IMR-90 (cell line): ENCODE results near the gene TSPO. TPM values are rescaled to one million over a fixed set of nuclear protein-coding genes. Genes with fewer than 3 reads are reported as not detected.

Experiments
- ATAC-seq: fragments of 200-7000 bp; cut with Tn5 transposase; 2 replicates; pipeline ENCODE4 v1.9.1; 2020; ENCODE audit warnings: low read depth, mild to moderate bottlenecking, moderate library complexity
- BruUV-seq: library from RNA; stranded (reverse); fragments of 400-500 nt; replicated peaks from 2 replicates; lab custom pipeline; 2021; lab: Mats Ljungman, UMichigan
- CTCF ChIA-PET: fragments of 300-600 bp; formaldehyde crosslinking; extraction: SDS; loops from one replicate; lab custom pipeline; 2021; ENCODE audit warnings: antibody characterized with exemption; lab: Yijun Ruan, JAX
- POLR2A ChIA-PET: fragments of 300-600 bp; sonication (Branson Sonifier 250); formaldehyde crosslinking; loops from one replicate; lab custom pipeline; 2022; ENCODE audit warnings: antibody characterized with exemption; ENCODE audit not compliant: unreplicated experiment; lab: Charles Lee
- DNase-seq: peaks from one replicate; pipeline ENCODE4 v3.0.0; 2013
- H2AFZ ChIP-seq: replicated peaks from 2 replicates; pipeline ENCODE3; 2013; ENCODE audit warnings: low read length, mild to moderate bottlenecking; ENCODE audit not compliant: poor library complexity
- H2AK5ac ChIP-seq: 2 replicates; pipeline ENCODE4 v1.6.1; 2013; ENCODE audit warnings: low read depth, low read length, inconsistent platforms
- H2AK9ac ChIP-seq: replicated peaks from 2 replicates; pipeline ENCODE3; 2013; ENCODE audit warnings: mild to moderate bottlenecking, low read depth, low read length, moderate library complexity; ENCODE audit not compliant: poor library complexity
- H2BK120ac ChIP-seq: 2 replicates; pipeline ENCODE4 v1.6.1; 2013; ENCODE audit warnings: low read depth, low read length, inconsistent platforms
- H2BK15ac ChIP-seq: 3 replicates; pipeline ENCODE4 v1.6.1; 2013; ENCODE audit warnings: low read depth, low read length, inconsistent platforms
- H2BK20ac ChIP-seq: 2 replicates; pipeline ENCODE4 v1.6.1; 2013; ENCODE audit warnings: low read depth, mild to moderate bottlenecking, inconsistent platforms, low read length, moderate library complexity
- H2BK5ac ChIP-seq: 2 replicates; pipeline ENCODE4 v1.6.1; 2013; ENCODE audit warnings: mild to moderate bottlenecking, low read depth, low read length, inconsistent platforms; ENCODE audit not compliant: poor library complexity, severe bottlenecking
- H3K14ac ChIP-seq: replicated peaks from 2 replicates; pipeline ENCODE4 v1.6.1; 2013; ENCODE audit warnings: low read depth, low read length, inconsistent platforms
- H3K18ac ChIP-seq: 2 replicates; pipeline ENCODE4 v1.6.1; 2013; ENCODE audit warnings: low read depth, low read length, control low read depth
- H3K23ac ChIP-seq: 2 replicates; pipeline ENCODE4 v1.6.1; 2013; ENCODE audit warnings: low read depth, low read length, inconsistent platforms
- H3K27ac ChIP-seq: 2 replicates; pipeline ENCODE4 v1.5.1; 2013; ENCODE audit warnings: mild to moderate bottlenecking, control low read depth, low read length; ENCODE audit not compliant: insufficient read depth
- H3K27me3 ChIP-seq: 2 replicates; pipeline ENCODE4 v1.6.1; 2013; ENCODE audit warnings: low read length; ENCODE audit not compliant: control insufficient read depth, insufficient read depth
- H3K36me3 ChIP-seq: 2 replicates; pipeline ENCODE4 v1.6.1; 2013; ENCODE audit warnings: low read length, mixed read lengths; ENCODE audit not compliant: control insufficient read depth, insufficient read depth
- H3K4ac ChIP-seq: 2 replicates; pipeline ENCODE4 v1.6.1; 2013; ENCODE audit warnings: low read depth, low read length, inconsistent platforms
- H3K4me1 ChIP-seq: 2 replicates; pipeline ENCODE4 v1.6.1; 2013; ENCODE audit warnings: low read length, mixed read lengths; ENCODE audit not compliant: control insufficient read depth, insufficient read depth
- H3K4me2 ChIP-seq: 2 replicates; pipeline ENCODE4 v1.6.1; 2013; ENCODE audit warnings: low read depth, mild to moderate bottlenecking, control low read depth, low read length, moderate library complexity
- H3K4me3 ChIP-seq: 2 replicates; pipeline ENCODE4 v1.5.1; 2013; ENCODE audit warnings: low read depth, mild to moderate bottlenecking, control low read depth, low read length, moderate library complexity; ENCODE audit not compliant: insufficient read depth
- H3K56ac ChIP-seq: 2 replicates; pipeline ENCODE4 v1.6.1; 2013; ENCODE audit warnings: low read length, inconsistent platforms; ENCODE audit not compliant: insufficient read depth; ENCODE audit errors: extremely low read depth
- H3K79me1 ChIP-seq, 2 experiments: 2 replicates each; pipeline ENCODE4 v1.6.1; 2013; ENCODE audit warnings: low read length in 2 of 2, inconsistent platforms in 1 of 2, low read depth in 1 of 2
- H3K9ac ChIP-seq: 2 replicates; pipeline ENCODE4 v1.6.1; 2013; ENCODE audit warnings: low read depth, low read length, control low read depth
- H3K9me1 ChIP-seq: 2 replicates; pipeline ENCODE4 v1.6.1; 2013; ENCODE audit warnings: low read length, inconsistent platforms; ENCODE audit not compliant: insufficient read depth
- H3K9me3 ChIP-seq: 2 replicates; pipeline ENCODE4 v1.6.1; 2013; ENCODE audit warnings: low read length; ENCODE audit not compliant: control insufficient read depth, insufficient read depth
- H4K20me1 ChIP-seq: 2 replicates; pipeline ENCODE4 v1.6.1; 2013; ENCODE audit warnings: low read length, inconsistent platforms; ENCODE audit not compliant: insufficient read depth
- H4K5ac ChIP-seq: 2 replicates; pipeline ENCODE4 v1.6.1; 2013; ENCODE audit warnings: mild to moderate bottlenecking, low read depth, low read length, control low read depth
- H4K8ac ChIP-seq, 2 experiments: 2 replicates each; pipeline ENCODE4 v1.6.1; 2013; ENCODE audit warnings: low read depth in 2 of 2, low read length in 2 of 2, control low read depth in 1 of 2, inconsistent platforms in 1 of 2
- H4K91ac ChIP-seq: 2 replicates; pipeline ENCODE4 v1.6.1; 2013; ENCODE audit warnings: low read depth, low read length, inconsistent platforms; ENCODE audit not compliant: insufficient read depth
- BHLHE40 ChIP-seq: fragments of 150-350 bp; IDR thresholded peaks from 2 replicates; pipeline ENCODE4 v1.6.1; 2016; ENCODE audit warnings: mild to moderate bottlenecking, low read depth, low read length
- CHD1 ChIP-seq: IDR thresholded peaks from 2 replicates; pipeline ENCODE4 v1.6.1; 2012; ENCODE audit warnings: low read depth, low read length, improper control_type of control experiment
- FOS ChIP-seq: fragments of 150-350 bp; IDR thresholded peaks from 2 replicates; pipeline ENCODE4 v1.6.1; 2016; ENCODE audit warnings: low read depth, low read length
- MAZ ChIP-seq: IDR thresholded peaks from 2 replicates; pipeline ENCODE4 v1.6.1; 2012; ENCODE audit warnings: low read depth, mild to moderate bottlenecking, low read length, improper control_type of control experiment, moderate library complexity, borderline replicate concordance
- MXI1 ChIP-seq: IDR thresholded peaks from 2 replicates; pipeline ENCODE4 v1.6.1; 2012; ENCODE audit warnings: low read depth, mild to moderate bottlenecking, low read length, moderate library complexity, borderline replicate concordance
- NFE2L2 ChIP-seq: fragments of 150-350 bp; IDR thresholded peaks from 2 replicates; pipeline ENCODE4 v1.6.1; 2016; ENCODE audit warnings: low read depth, mild to moderate bottlenecking, low read length
- POLR2A ChIP-seq: IDR thresholded peaks from 2 replicates; pipeline ENCODE4 v1.6.1; 2012; ENCODE audit warnings: mild to moderate bottlenecking, low read depth, low read length
- RAD21 ChIP-seq: IDR thresholded peaks from 2 replicates; pipeline ENCODE4 v1.6.1; 2012; ENCODE audit warnings: low read length, improper control_type of control experiment
- SMC3 ChIP-seq: fragments of 150-350 bp; IDR thresholded peaks from 2 replicates; pipeline ENCODE4 v1.6.1; 2016; ENCODE audit warnings: low read depth, mild to moderate bottlenecking, antibody characterized with exemption, low read length, moderate library complexity
- WGBS, 2 experiments: methylation state at CpG; one replicate each; pipeline versions ENCODE4 v1.1.5 to v1.1.7; 2013; ENCODE audit warnings: missing lambda C conversion rate in 2 of 2; ENCODE audit not compliant: insufficient read length in 1 of 2; ENCODE audit errors: extremely low coverage in 2 of 2; 5-methylcytosine and 5-hydroxymethylcytosine counted together
- dilution Hi-C: fragments of 300-500 bp; cut with HindIII; formaldehyde crosslinking; loops from one replicate; pipeline ENCODE4 v1.14.3; 2018; ENCODE audit warnings: low sequenced_read_pairs; ENCODE audit not compliant: unreplicated experiment
- in situ Hi-C: fragments of 300-500 bp; cut with MboI; formaldehyde crosslinking; loops from 3 replicates; pipeline ENCODE4 v1.14.3; 2019; ENCODE audit warnings: low sequenced_read_pairs, inconsistent platforms, mixed read lengths
- intact Hi-C: fragments of 100-400 bp; cut with micrococcal nuclease; formaldehyde crosslinking; loops from 2 replicates; pipeline ENCODE4 v1.10.0; 2022
- polyA plus RNA-seq, 3 experiments: library from polyadenylated mRNA; depleted of rRNA; stranded (reverse); fragments of >200 nt; gene quantifications; 2 replicates each; pipeline ENCODE4 v1.2.3, GENCODE V29; 2012; ENCODE audit warnings: low replicate concordance in 1 of 3
- total RNA-seq: library from RNA; depleted of rRNA; stranded (reverse); fragments of >200 nt; gene quantifications from 2 replicates; pipeline ENCODE4 v1.2.3, GENCODE V29; 2012

Gene TSPO
- total and polyA plus RNA-seq, 2 of the 4 experiments (the other 2 are of a cell fraction), result 115 to 297 TPM

DNA sequence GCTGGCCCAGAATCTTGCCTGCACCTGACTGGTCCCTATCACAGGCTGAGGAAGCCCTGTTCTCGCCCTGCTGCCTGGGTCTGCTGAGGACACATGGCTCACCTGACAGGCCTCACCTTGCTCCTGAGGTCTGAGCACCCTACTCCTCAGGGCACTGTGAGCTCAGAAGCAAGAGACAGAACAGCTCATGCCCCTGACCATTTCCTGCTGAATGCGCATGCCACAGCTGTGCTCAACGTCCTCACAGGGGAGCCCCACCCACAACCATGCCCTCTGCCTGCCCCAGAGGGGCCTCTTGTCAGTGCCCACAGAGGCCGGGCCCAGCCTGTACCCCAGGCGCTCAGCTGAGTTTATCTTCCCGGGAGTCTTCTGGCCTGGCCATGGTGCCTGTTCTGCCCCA lies 2.8 kb upstream of the TSPO start:
- Histone ChIP-seq H3K9me3 (no peaks in the 10 kb centered on the region), H2BK120ac (no peak overlapping the region), H4K20me1 (no peaks in the 10 kb centered on the region), H2AFZ (peak overlapping the region; percentile 1), H4K8ac (no peak overlapping the region), H2AK5ac (no peak overlapping the region), H3K9ac (no peak overlapping the region), H2BK5ac (no peak overlapping the region), H4K91ac (no peak overlapping the region), H3K23ac (no peak overlapping the region), H3K36me3 (no peaks in the 10 kb centered on the region), H3K18ac (no peak overlapping the region), H3K4me1 (peaks cover 10% of the 10 kb centered on the region), H2AK9ac (no peak overlapping the region), H3K27me3 (no peaks in the 10 kb centered on the region), H3K4me2 (no peak overlapping the region), H3K4me3 (no peak overlapping the region), H3K56ac (no peak overlapping the region), H4K5ac (no peak overlapping the region), H3K14ac (no peak overlapping the region), H2BK20ac (no peak overlapping the region), H2BK15ac (no peak overlapping the region), H3K9me1 (peaks cover 6% of the 10 kb centered on the region; the same call in 1 of the 2 replicates), H3K79me1 (peaks cover 0 to 22% of the 10 kb centered on the region in 2 experiments; a peak in 3 of 4 replicates), H3K27ac (no peak overlapping the region), H3K4ac (no peak overlapping the region)
- DNase-seq (no peak), ATAC-seq (no peak)
- intact Hi-C loops, result no loop called here
- in situ Hi-C loops, result no loop called here
- dilution Hi-C loops, result no loop called here
- TF ChIP-seq BHLHE40 (no peak), MXI1 (no peak), FOS (no peak), MAZ (no peak), POLR2A (no peak), SMC3 (no peak), RAD21 (no peak), NFE2L2 (no peak), CHD1 (no peak)
- 67% methylated on average over 1 of the region's 6 CpGs; no CpG with 5 or more reads in 1 of the 2 experiments for WGBS, 2 experiments
- ChIA-PET CTCF (no interaction called here), POLR2A (no interaction called here)
- BruUV-seq, result no TSS peak
